ENCODE data around the gene PPP1R12C.

The PPP1R12C gene

GRCh38 chr19:55046975-55047622 is 70.3 kb downstream of the PPP1R12C start:
- in situ Hi-C loops (cut with MboI; ENCODE audit: low sequenced_read_pairs), result no loop called here

- in situ Hi-C loops (cut with MboI; ENCODE audit: low sequenced_read_pairs), result no loop called here
Observed at GRCh38 chr19:55044771-55045716, 72.4 kb downstream of the PPP1R12C start.

GRCh38 chr19:55044286-55044685 is 73.2 kb downstream of the PPP1R12C start:
- in situ Hi-C loops (cut with MboI; ENCODE audit: low sequenced_read_pairs), result no loop called here

- in situ Hi-C loops (cut with MboI; ENCODE audit: low sequenced_read_pairs), result no loop called here
Observed at GRCh38 chr19:55042688-55043087, 74.7 kb downstream of the PPP1R12C start.

GRCh38 chr19:55042344-55042678 is 75.1 kb downstream of the PPP1R12C start:
- in situ Hi-C loops (cut with MboI; ENCODE audit: low sequenced_read_pairs), result no loop called here

GRCh38 chr19:55041627-55042343 is 75.7 kb downstream of the PPP1R12C start:
- in situ Hi-C loops (cut with MboI; ENCODE audit: low sequenced_read_pairs), result no loop called here

GRCh38 chr19:55041244-55041626 is 76.2 kb downstream of the PPP1R12C start:
- in situ Hi-C loops (cut with MboI; ENCODE audit: low sequenced_read_pairs), result no loop called here

Data from hTERT RPE-1 (cell line).